ENCODE data around the gene NPHP3.

GRCh38 chr3:132657869-132658747 lies 64.1 kb downstream of the NPHP3 start:
- TF ChIP-seq CTCF (IDR thresholded peaks at IDR 0.05; ENCODE audit: insufficient read depth, low read length): no peak
- no peak for TF ChIP-seq REST (IDR thresholded peaks at IDR 0.05; ENCODE audit: insufficient replicate concordance, low read depth)
